ENCODE measurements around the gene TTLL7.

The TTLL7 gene, protein sequence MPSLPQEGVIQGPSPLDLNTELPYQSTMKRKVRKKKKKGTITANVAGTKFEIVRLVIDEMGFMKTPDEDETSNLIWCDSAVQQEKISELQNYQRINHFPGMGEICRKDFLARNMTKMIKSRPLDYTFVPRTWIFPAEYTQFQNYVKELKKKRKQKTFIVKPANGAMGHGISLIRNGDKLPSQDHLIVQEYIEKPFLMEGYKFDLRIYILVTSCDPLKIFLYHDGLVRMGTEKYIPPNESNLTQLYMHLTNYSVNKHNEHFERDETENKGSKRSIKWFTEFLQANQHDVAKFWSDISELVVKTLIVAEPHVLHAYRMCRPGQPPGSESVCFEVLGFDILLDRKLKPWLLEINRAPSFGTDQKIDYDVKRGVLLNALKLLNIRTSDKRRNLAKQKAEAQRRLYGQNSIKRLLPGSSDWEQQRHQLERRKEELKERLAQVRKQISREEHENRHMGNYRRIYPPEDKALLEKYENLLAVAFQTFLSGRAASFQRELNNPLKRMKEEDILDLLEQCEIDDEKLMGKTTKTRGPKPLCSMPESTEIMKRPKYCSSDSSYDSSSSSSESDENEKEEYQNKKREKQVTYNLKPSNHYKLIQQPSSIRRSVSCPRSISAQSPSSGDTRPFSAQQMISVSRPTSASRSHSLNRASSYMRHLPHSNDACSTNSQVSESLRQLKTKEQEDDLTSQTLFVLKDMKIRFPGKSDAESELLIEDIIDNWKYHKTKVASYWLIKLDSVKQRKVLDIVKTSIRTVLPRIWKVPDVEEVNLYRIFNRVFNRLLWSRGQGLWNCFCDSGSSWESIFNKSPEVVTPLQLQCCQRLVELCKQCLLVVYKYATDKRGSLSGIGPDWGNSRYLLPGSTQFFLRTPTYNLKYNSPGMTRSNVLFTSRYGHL

DNA sequence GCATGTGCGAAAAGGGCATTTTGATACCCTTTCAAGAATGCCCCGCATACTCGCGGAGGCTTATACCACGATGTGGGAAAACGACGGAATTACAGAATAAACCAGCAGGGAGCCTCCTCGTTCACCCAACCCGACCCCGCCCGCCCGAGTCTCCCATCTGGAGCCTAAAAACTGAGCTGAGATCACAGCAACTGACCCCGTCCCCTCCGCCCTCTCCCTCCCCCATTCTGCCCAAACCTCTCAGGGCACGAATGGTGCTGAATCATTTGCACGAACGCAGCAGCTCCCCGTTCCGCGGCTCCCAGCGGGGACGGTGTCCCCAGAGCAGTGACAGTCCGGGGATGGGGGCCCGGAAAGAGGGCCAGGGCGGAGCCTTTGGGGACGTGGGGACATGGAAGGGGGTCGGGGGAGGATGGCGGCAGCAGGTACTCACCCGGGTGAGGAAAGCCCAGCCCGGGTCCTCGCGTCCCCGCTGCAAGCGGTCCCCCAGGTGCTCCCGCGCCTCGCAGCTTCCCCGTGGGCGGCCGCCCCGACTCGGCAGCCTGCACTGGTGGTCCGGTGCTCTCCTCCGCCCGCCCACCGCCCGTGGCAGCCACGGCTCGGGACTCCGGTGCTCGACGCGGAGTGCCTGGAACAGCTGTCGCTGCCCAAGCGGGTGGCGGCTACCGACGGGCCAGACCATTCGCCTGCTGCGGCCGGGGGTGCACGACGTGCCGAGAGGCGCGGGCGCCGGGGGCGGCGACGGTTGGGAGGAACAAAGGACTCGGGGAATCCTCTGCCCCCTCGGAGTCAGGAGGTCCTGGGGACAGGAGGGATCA lies at the start of gene TTLL7:
TSS of gene TTLL7 (minus strand) at position 635 of the 818 bp plus-strand sequence. CDS start 46,921 bp downstream, outside the sequence.
- no peak within 1 kb of the TSS for H3K27ac ChIP-seq (ENCODE audit: low read depth, low read length, poor library complexity, severe bottlenecking)
- no peaks in the 10 kb centered on the region for H3K27me3 ChIP-seq (ENCODE audit: insufficient read depth, low read length)

DNA sequence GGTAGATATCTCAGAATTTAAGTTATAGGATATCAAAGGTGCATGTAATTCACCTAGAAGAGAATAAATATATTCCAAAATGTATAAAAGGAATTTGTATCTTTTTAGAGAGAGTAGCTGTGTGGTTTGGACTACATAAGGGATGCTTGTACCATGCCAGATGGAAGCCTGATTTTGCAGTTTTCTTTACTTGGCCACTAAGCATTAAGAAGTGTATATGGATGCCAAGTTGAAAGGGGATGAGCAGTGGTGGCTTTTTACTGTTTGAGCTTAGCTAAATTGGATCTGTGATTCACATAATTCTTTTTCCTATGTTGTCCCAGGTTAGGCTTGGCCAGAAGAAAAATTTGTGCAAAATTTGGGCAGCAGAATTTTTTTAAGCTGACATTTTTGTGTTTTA lies 43.5 kb upstream of the TTLL7 start:
- H3F3A ChIP-seq (ENCODE audit: insufficient read depth, low read length) = no peaks in the 10 kb centered on the region
- TF ChIP-seq EZH2 (IDR thresholded peaks at IDR 0.05; ENCODE audit: borderline replicate concordance, low read length) = no peak
- TF ChIP-seq, protein P1, sequence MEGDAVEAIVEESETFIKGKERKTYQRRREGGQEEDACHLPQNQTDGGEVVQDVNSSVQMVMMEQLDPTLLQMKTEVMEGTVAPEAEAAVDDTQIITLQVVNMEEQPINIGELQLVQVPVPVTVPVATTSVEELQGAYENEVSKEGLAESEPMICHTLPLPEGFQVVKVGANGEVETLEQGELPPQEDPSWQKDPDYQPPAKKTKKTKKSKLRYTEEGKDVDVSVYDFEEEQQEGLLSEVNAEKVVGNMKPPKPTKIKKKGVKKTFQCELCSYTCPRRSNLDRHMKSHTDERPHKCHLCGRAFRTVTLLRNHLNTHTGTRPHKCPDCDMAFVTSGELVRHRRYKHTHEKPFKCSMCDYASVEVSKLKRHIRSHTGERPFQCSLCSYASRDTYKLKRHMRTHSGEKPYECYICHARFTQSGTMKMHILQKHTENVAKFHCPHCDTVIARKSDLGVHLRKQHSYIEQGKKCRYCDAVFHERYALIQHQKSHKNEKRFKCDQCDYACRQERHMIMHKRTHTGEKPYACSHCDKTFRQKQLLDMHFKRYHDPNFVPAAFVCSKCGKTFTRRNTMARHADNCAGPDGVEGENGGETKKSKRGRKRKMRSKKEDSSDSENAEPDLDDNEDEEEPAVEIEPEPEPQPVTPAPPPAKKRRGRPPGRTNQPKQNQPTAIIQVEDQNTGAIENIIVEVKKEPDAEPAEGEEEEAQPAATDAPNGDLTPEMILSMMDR (IDR thresholded peaks at IDR 0.05; ENCODE audit: low read length) = no peak
- H3K27ac ChIP-seq (ENCODE audit: low read depth, low read length, poor library complexity, severe bottlenecking) = no peak overlapping the region
- no peaks in the 10 kb centered on the region for H3K79me2 ChIP-seq (ENCODE audit: insufficient read depth, low read length)
- no peaks in the 10 kb centered on the region for H3K9me2 ChIP-seq (ENCODE audit: low read depth, low read length)
- no peaks in the 10 kb centered on the region for H3K36me3 ChIP-seq (ENCODE audit: insufficient read depth, low read length)
- no peak overlapping the region for H3K4me3 ChIP-seq (ENCODE audit: low read depth, low read length, poor library complexity, severe bottlenecking)
- no peak overlapping the region for H2AFZ ChIP-seq (ENCODE audit: low read length)
- no peaks in the 10 kb centered on the region for H4K20me1 ChIP-seq (ENCODE audit: insufficient read depth, low read length)
- no peaks in the 10 kb centered on the region for H3K27me3 ChIP-seq (ENCODE audit: insufficient read depth, low read length)
- H3K9ac ChIP-seq (ENCODE audit: low read length) = no peak overlapping the region
- H3K4me2 ChIP-seq (ENCODE audit: low read length) = no peak overlapping the region
- no peaks in the 10 kb centered on the region for H3K4me1 ChIP-seq (ENCODE audit: insufficient read depth, low read length, severe bottlenecking)
- H3K9me3 ChIP-seq (ENCODE audit: low read length) = no peaks in the 10 kb centered on the region

More for the DNA sequence above, at the start of gene TTLL7:
- no peaks in the 10 kb centered on the region for H4K20me1 ChIP-seq (ENCODE audit: insufficient read depth, low read length)
- H3F3A ChIP-seq (ENCODE audit: insufficient read depth, low read length) = no peaks in the 10 kb centered on the region
- no peaks in the 10 kb centered on the region for H3K9me2 ChIP-seq (ENCODE audit: low read depth, low read length)
- H3K9me3 ChIP-seq (ENCODE audit: low read length) = no peaks in the 10 kb centered on the region
- no peaks in the 10 kb centered on the region for H3K79me2 ChIP-seq (ENCODE audit: insufficient read depth, low read length)
- TF ChIP-seq EZH2 (IDR thresholded peaks at IDR 0.05; ENCODE audit: borderline replicate concordance, low read length) = no peak
- TF ChIP-seq, protein P1 (IDR thresholded peaks at IDR 0.05; ENCODE audit: low read length) = no peak
- no peaks in the 10 kb centered on the region for H3K36me3 ChIP-seq (ENCODE audit: insufficient read depth, low read length)
- peak within 1 kb of the TSS; percentile 73 for H3K9ac ChIP-seq (ENCODE audit: low read length)
- peak within 1 kb of the TSS; percentile 92; the same call in 1 of the 2 replicates for H2AFZ ChIP-seq (ENCODE audit: low read length)
- peak within 1 kb of the TSS; percentile 96 for H3K4me2 ChIP-seq (ENCODE audit: low read length)
- peak within 1 kb of the TSS; percentile 72 for H3K4me3 ChIP-seq (ENCODE audit: low read depth, low read length, poor library complexity, severe bottlenecking)
- H3K4me1 ChIP-seq (ENCODE audit: insufficient read depth, low read length, severe bottlenecking) = peaks cover 17% of the 10 kb centered on the region
